Panc1 (cell line): Measurements from ENCODE around the gene ALOX12. TPM values are rescaled to one million over a fixed set of nuclear protein-coding genes. Genes with fewer than 3 reads are reported as not detected.

Experiments used
- ATAC-seq: fragments of 200-7000 bp; cut with Tn5 transposase; 2 replicates; pipeline ENCODE4 v1.9.1; 2020; ENCODE audit warnings: mild to moderate bottlenecking, moderate library complexity
- BruUV-seq: library from RNA; stranded (reverse); fragments of 400-500 nt; replicated peaks from 2 replicates; lab custom pipeline; 2021; lab: Mats Ljungman, UMichigan
- CTCF ChIA-PET: fragments of 300-600 bp; sonication (Branson Sonifier 250); formaldehyde crosslinking; loops from one replicate; lab custom pipeline; 2022; ENCODE audit warnings: antibody characterized with exemption; lab: Charles Lee
- POLR2A ChIA-PET: fragments of 300-600 bp; sonication (Branson Sonifier 250); formaldehyde crosslinking; loops from one replicate; lab custom pipeline; 2022; ENCODE audit warnings: antibody characterized with exemption; lab: Charles Lee
- DNase-seq: peaks from one replicate; pipeline ENCODE4 v3.0.0-alpha.2; 2010; ENCODE audit warnings: low read depth, low spot score
- H3K27ac ChIP-seq: 2 replicates; pipeline ENCODE4 v1.5.1; 2011; ENCODE audit warnings: mild to moderate bottlenecking, low read length, inconsistent platforms
- H3K27me3 ChIP-seq: fragments of 200-500 bp; sonication (Bioruptor generic); 2 replicates; pipeline ENCODE4 v1.6.0; 2014; ENCODE audit warnings: low read length, inconsistent platforms; ENCODE audit not compliant: control insufficient read depth, insufficient read depth
- H3K36me3 ChIP-seq: fragments of 200-500 bp; sonication (Bioruptor generic); 2 replicates; pipeline ENCODE4 v1.5.1; 2014; ENCODE audit warnings: inconsistent platforms, mild to moderate bottlenecking, low read length, moderate library complexity; ENCODE audit not compliant: control insufficient read depth, insufficient read depth
- H3K4me1 ChIP-seq: 2 replicates; pipeline ENCODE4 v1.5.1; 2011; ENCODE audit warnings: inconsistent platforms, mild to moderate bottlenecking, low read length, moderate library complexity; ENCODE audit not compliant: control insufficient read depth, insufficient read depth
- H3K4me3 ChIP-seq, 2 experiments: 2 replicates each; pipeline ENCODE4 v1.5.1; 2011 to 2012; ENCODE audit warnings: low read depth in 2 of 2, low read length in 2 of 2, mild to moderate bottlenecking in 2 of 2, inconsistent platforms in 1 of 2, moderate library complexity in 1 of 2
- H3K9me3 ChIP-seq: fragments of 200-500 bp; sonication (Bioruptor generic); 2 replicates; pipeline ENCODE4 v1.5.1; 2014; ENCODE audit warnings: low read depth, mild to moderate bottlenecking, inconsistent platforms, low read length, moderate library complexity; ENCODE audit not compliant: control insufficient read depth, insufficient read depth
- CTCF ChIP-seq: fragments of 450-650 bp; IDR thresholded peaks from 2 replicates; pipeline ENCODE4 v1.5.1; 2017; ENCODE audit warnings: mild to moderate bottlenecking
- POLR2AphosphoS5 ChIP-seq: IDR thresholded peaks from 2 replicates; pipeline ENCODE4 v1.6.1; 2012; ENCODE audit warnings: mild to moderate bottlenecking, low read depth, low read length, moderate library complexity
- REST ChIP-seq, 2 experiments: IDR thresholded peaks; 2 replicates each; pipeline ENCODE4 v1.6.1; 2011 to 2012; ENCODE audit warnings: low read depth in 2 of 2, control low read depth in 1 of 2, low read length in 1 of 2, mild to moderate bottlenecking in 1 of 2, moderate library complexity in 1 of 2; ENCODE audit not compliant: insufficient read depth in 1 of 2
- SIN3A ChIP-seq: IDR thresholded peaks from 2 replicates; pipeline ENCODE4 v1.6.1; 2012; ENCODE audit warnings: low read depth, mild to moderate bottlenecking, low read length, moderate library complexity, borderline replicate concordance; ENCODE audit not compliant: insufficient read depth
- TCF7L2 ChIP-seq: IDR thresholded peaks from 2 replicates; pipeline ENCODE4 v1.6.1; 2011; ENCODE audit warnings: mild to moderate bottlenecking, low read depth, low read length, inconsistent platforms
- in situ Hi-C: cut with HindIII; loops from 2 replicates; pipeline ENCODE4 v1.10.0; 2016; ENCODE audit warnings: low sequenced_read_pairs, low pct_unique_long_range_greater_than_20kb
- intact Hi-C: fragments of 100-400 bp; cut with micrococcal nuclease; formaldehyde crosslinking; loops from one replicate; pipeline ENCODE4 v1.10.0; 2022; ENCODE audit not compliant: unreplicated experiment
- total RNA-seq: library from RNA; stranded (reverse); gene quantifications from one replicate; pipeline ENCODE4 v1.2.1, GENCODE V29; 2021; ENCODE audit not compliant: unreplicated experiment

The ALOX12 gene
- total RNA-seq, 1 experiment from 2014 or later: not detected

- in situ Hi-C loops (no loop called here), intact Hi-C loops (loop anchor here (5.0 kb wide), 1 partner anchor 110 kb away; no protein-coding TSS in a partner anchor)
- H3K27ac ChIP-seq: peak overlapping the region; percentile 89
- H3K27me3 ChIP-seq: no peaks in the 10 kb centered on the region
- DNase-seq: no peak
- H3K36me3 ChIP-seq: no peaks in the 10 kb centered on the region
- peak overlapping the region; percentile 16 to 49 for H3K4me3 ChIP-seq
- no TSS peak for BruUV-seq
- ChIA-PET POLR2A (no interaction called here), CTCF (interaction anchor here (0.7 to 1.8 kb wide), 5 partner anchors 17 to 192 kb away, joined by 3 to 5 read pairs (median 5); no protein-coding TSS in a partner anchor)
- peak; percentile 83 for ATAC-seq
- peaks cover 20% of the 10 kb centered on the region for H3K4me1 ChIP-seq
- H3K9me3 ChIP-seq: no peaks in the 10 kb centered on the region
- TF ChIP-seq REST (IDR thresholded peaks at IDR 0.05; ENCODE audit: insufficient read depth in 1 of 2, low read depth in 2 of 2, low read length in 1 of 2) (no peak), TCF7L2 (no peak), POLR2AphosphoS5 (no peak), CTCF (peak; percentile 97), SIN3A (no peak)
Observed at GRCh38 chr17:7021993-7022778, 26.3 kb downstream of the ALOX12 start.

GRCh38 chr17:7022781-7023571 is 27.1 kb downstream of the ALOX12 start, which contains the start of gene BCL6B:
TSS of gene BCL6B (plus strand) at chr17:7023050. CDS start at chr17:7023672, 622 bp downstream.
- Histone ChIP-seq H3K36me3 (no peaks in the 10 kb centered on the region), H3K4me3 (peak within 1 kb of the TSS; percentile 16 to 49), H3K27me3 (no peaks in the 10 kb centered on the region), H3K4me1 (peaks cover 16% of the 10 kb centered on the region), H3K27ac (peak within 1 kb of the TSS; percentile 89), H3K9me3 (no peaks in the 10 kb centered on the region)
- ChIA-PET CTCF (interaction anchor here (0.6 kb wide), 1 partner anchor 109 kb away, joined by 6 read pairs; no protein-coding TSS in a partner anchor), POLR2A (no interaction called here)
- in situ Hi-C loops: no loop called here
- DNase-seq (no peak), ATAC-seq (no peak)
- intact Hi-C loops: loop anchor here (5.0 kb wide), 1 partner anchor 111 kb away; no protein-coding TSS in a partner anchor
- no TSS peak for BruUV-seq
- TF ChIP-seq SIN3A (no peak), CTCF (no peak), TCF7L2 (no peak), POLR2AphosphoS5 (no peak), REST (IDR thresholded peaks at IDR 0.05; ENCODE audit: insufficient read depth in 1 of 2, low read depth in 2 of 2, low read length in 1 of 2) (no peak)
